Esophagus squamous epithelium (tissue), 5 donors: Measurements from ENCODE around the gene SHISA5. TPM values are rescaled to one million over a fixed set of nuclear protein-coding genes. Genes with fewer than 3 reads are reported as not detected.

Experiments
- DNase-seq: peaks from one replicate; lab custom pipeline; 2025; lab: John Stamatoyannopoulos, UW
- H3K27ac ChIP-seq, 4 donors: fragments of 200-600 bp; sonication (generic); one replicate each; pipeline ENCODE4 v1.5.1; 2016 to 2019; ENCODE audit warnings: mild to moderate bottlenecking in 1 of 4
- H3K27me3 ChIP-seq, 4 donors: fragments of 200-600 bp; sonication (generic); 1 replicate in 3 of 4; 2 replicates in 1 of 4; pipeline versions ENCODE4 v1.5.1 to v1.6.0; 2017 to 2021; ENCODE audit warnings: antibody characterized with exemption in 1 of 4
- H3K36me3 ChIP-seq, 3 donors: fragments of 200-600 bp; sonication (generic); one replicate each; pipeline ENCODE4 v1.5.1; 2016 to 2019
- H3K4me1 ChIP-seq, 3 donors: fragments of 200-600 bp; sonication (generic); one replicate each; pipeline ENCODE4 v1.5.1; 2017 to 2019
- H3K4me3 ChIP-seq, 4 donors: fragments of 200-600 bp; sonication (generic); 1 replicate in 3 of 4; 2 replicates in 1 of 4; pipeline ENCODE4 v1.5.1; 2016 to 2019; ENCODE audit warnings: mild to moderate bottlenecking in 2 of 4, moderate library complexity in 1 of 4
- H3K9me3 ChIP-seq, 3 donors: fragments of 200-600 bp; sonication (generic); one replicate each; pipeline ENCODE4 v1.5.1; 2016 to 2019
- POLR2A ChIP-seq, 4 donors: fragments of 450-650 bp; IDR thresholded peaks; one replicate each; pipeline ENCODE4 v1.6.1; 2017; ENCODE audit warnings: antibody characterized with exemption in 4 of 4, mild to moderate bottlenecking in 4 of 4, moderate library complexity in 3 of 4
- WGBS, 2 donors: methylation state at CpG; one replicate each; pipeline ENCODE4 v1.1.5; 2018; 5-methylcytosine and 5-hydroxymethylcytosine counted together
- intact Hi-C: fragments of 100-400 bp; cut with DNase I; formaldehyde crosslinking; loops from one replicate; pipeline ENCODE4 v1.15.0; 2022
- total RNA-seq, 4 donors: library from RNA; depleted of rRNA; stranded (reverse); fragments of >200 nt; gene quantifications; one replicate each; pipeline ENCODE4 v1.1.0, GENCODE V29; 2016
- TF ChIP-seq, protein P1 (sequence below), 6 experiments: fragments of 450-650 bp in 4 of 6; fragments of 200-600 bp in 2 of 6; sonication (generic) in 2 of 6; IDR thresholded peaks; one replicate each; pipeline ENCODE4 v1.5.1; 2016 to 2019; ENCODE audit warnings: antibody characterized with exemption in 6 of 6, mild to moderate bottlenecking in 4 of 6, moderate library complexity in 4 of 6
- donor health status: DM: yes; HTN: yes; CAD: no.

Gene SHISA5
- total RNA-seq, 4 donors from 2014 or later: 71.8 to 138 (median 115) TPM

GRCh38 chr3:48502728-48503168, 1.2 kb downstream of the SHISA5 start:
- H3K4me1 ChIP-seq: peaks cover 35 to 77% (median 56%) of the 10 kb centered on the region in 3 donors
- H3K27ac ChIP-seq: peak overlapping the region; percentile 95 to 99 (median 96)
- intact Hi-C loops: loop anchor here (5.0 kb wide), 1 partner anchor 35 kb away; a partner anchor contains a TSS
- no peak for TF ChIP-seq POLR2A (IDR thresholded peaks at IDR 0.05)
- H3K27me3 ChIP-seq: no peaks in the 10 kb centered on the region
- no peaks in the 10 kb centered on the region for H3K9me3 ChIP-seq
- no peak for DNase-seq
- peak overlapping the region; percentile 69 to 89 (median 73) for H3K4me3 ChIP-seq
- peaks cover 0 to 31% (median 10%) of the 10 kb centered on the region in 3 donors for H3K36me3 ChIP-seq
- WGBS, 2 donors: 10 to 80% methylated on average over 1 to 2 of the region's 6 CpGs

GRCh38 chr3:48502121-48502520, 1.9 kb downstream of the SHISA5 start:
- 32 to 38% methylated on average over 2 to 3 of the region's 5 CpGs for WGBS, 2 donors
- Histone ChIP-seq H3K27me3 (no peaks in the 10 kb centered on the region), H3K4me3 (peak overlapping the region in 2 of 4 donors; percentile 75 to 89), H3K27ac (peak overlapping the region; percentile 95 to 99 (median 96)), H3K9me3 (no peaks in the 10 kb centered on the region), H3K4me1 (peaks cover 35 to 71% (median 49%) of the 10 kb centered on the region in 3 donors), H3K36me3 (peaks cover 0 to 37% (median 10%) of the 10 kb centered on the region in 3 donors)
- TF ChIP-seq, protein P1, sequence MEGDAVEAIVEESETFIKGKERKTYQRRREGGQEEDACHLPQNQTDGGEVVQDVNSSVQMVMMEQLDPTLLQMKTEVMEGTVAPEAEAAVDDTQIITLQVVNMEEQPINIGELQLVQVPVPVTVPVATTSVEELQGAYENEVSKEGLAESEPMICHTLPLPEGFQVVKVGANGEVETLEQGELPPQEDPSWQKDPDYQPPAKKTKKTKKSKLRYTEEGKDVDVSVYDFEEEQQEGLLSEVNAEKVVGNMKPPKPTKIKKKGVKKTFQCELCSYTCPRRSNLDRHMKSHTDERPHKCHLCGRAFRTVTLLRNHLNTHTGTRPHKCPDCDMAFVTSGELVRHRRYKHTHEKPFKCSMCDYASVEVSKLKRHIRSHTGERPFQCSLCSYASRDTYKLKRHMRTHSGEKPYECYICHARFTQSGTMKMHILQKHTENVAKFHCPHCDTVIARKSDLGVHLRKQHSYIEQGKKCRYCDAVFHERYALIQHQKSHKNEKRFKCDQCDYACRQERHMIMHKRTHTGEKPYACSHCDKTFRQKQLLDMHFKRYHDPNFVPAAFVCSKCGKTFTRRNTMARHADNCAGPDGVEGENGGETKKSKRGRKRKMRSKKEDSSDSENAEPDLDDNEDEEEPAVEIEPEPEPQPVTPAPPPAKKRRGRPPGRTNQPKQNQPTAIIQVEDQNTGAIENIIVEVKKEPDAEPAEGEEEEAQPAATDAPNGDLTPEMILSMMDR (IDR thresholded peaks at IDR 0.05): no peak
- TF ChIP-seq POLR2A (IDR thresholded peaks at IDR 0.05): no peak
- intact Hi-C loops: loop anchor here (5.0 kb wide), 1 partner anchor 35 kb away; a partner anchor contains a TSS
- DNase-seq: no peak

DNA sequence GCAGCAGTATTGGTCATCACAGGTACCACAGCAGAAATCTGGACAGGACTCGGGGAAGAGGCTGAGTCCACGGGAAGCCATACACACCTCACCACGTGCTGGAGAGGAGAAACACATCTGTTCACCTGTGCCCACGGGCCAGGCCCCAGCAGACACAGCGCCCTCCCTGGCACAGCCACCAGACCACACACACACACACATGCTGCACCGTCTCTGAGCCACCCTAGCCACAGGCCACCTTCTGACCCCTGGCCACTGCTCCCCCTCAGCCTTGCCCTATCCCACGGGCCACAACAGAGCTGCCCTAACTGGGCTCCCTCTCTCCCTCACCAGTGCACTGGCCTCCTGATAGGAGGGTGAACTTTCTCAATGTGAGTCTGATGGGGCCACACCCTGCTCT, 2.8 kb downstream of the SHISA5 start:
- TF ChIP-seq, protein P1 (IDR thresholded peaks at IDR 0.05): no peak
- TF ChIP-seq POLR2A (IDR thresholded peaks at IDR 0.05): no peak
- peaks cover 0 to 47% (median 17%) of the 10 kb centered on the region in 3 donors for H3K36me3 ChIP-seq
- H3K4me3 ChIP-seq: peak overlapping the region in 1 of 4 donors; percentile 24
- H3K27me3 ChIP-seq: no peaks in the 10 kb centered on the region
- H3K9me3 ChIP-seq: no peaks in the 10 kb centered on the region
- intact Hi-C loops: loop anchor here (5.0 kb wide), 1 partner anchor 34 kb away; a partner anchor contains a TSS
- peak overlapping the region; percentile 72 to 99 (median 96) for H3K27ac ChIP-seq
- WGBS, 2 donors: 37 to 49% methylated on average over 5 to 6 of the region's 7 CpGs
- peaks cover 35 to 61% (median 40%) of the 10 kb centered on the region in 3 donors for H3K4me1 ChIP-seq
- DNase-seq: no peak

- TF ChIP-seq POLR2A (IDR thresholded peaks at IDR 0.05): no peak
- TF ChIP-seq, protein P1 (IDR thresholded peaks at IDR 0.05): no peak
- H3K4me3 ChIP-seq: peak overlapping the region in 1 of 4 donors; percentile 24
- intact Hi-C loops: loop anchor here (5.0 kb wide), 1 partner anchor 33 kb away; a partner anchor contains a TSS
- peak overlapping the region; percentile 72 to 99 (median 96) for H3K27ac ChIP-seq
- no peaks in the 10 kb centered on the region for H3K27me3 ChIP-seq
- no peak for DNase-seq
- no peaks in the 10 kb centered on the region for H3K9me3 ChIP-seq
- peaks cover 35 to 58% (median 36%) of the 10 kb centered on the region in 3 donors for H3K4me1 ChIP-seq
- H3K36me3 ChIP-seq: peaks cover 0 to 52% (median 22%) of the 10 kb centered on the region in 3 donors
- WGBS, 2 donors: 16 to 80% methylated on average over 1 to 5 of the region's 5 CpGs
Observed at GRCh38 chr3:48500656-48501055, 3.3 kb downstream of the SHISA5 start.

DNA sequence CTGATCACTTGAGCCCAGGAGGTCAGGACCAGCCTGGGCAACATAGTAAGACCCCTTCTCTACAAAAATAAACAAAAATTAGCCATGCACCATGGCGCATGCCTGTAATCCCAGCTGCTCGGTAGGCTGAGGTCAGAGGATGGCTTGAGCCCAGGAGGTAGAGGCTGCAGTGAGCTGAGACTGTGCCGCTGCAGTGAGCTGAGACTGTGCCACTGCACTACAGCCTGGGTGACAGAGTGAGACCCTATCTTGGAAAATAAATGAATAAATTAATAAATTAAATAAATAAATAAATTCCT, 10.8 kb downstream of the SHISA5 start:
- Histone ChIP-seq H3K27me3 (no peaks in the 10 kb centered on the region), H3K4me1 (peaks cover 11 to 41% (median 17%) of the 10 kb centered on the region in 3 donors), H3K36me3 (peaks cover 0 to 51% (median 21%) of the 10 kb centered on the region in 3 donors), H3K4me3 (no peak overlapping the region), H3K27ac (peak overlapping the region; percentile 64 to 88 (median 83)), H3K9me3 (no peaks in the 10 kb centered on the region)
- intact Hi-C loops: no loop called here
- no peak for DNase-seq
- WGBS, 2 donors: 44 to 48% methylated on average over 3 of the region's 3 CpGs
- TF ChIP-seq, protein P1 (IDR thresholded peaks at IDR 0.05): no peak
- TF ChIP-seq POLR2A (IDR thresholded peaks at IDR 0.05): no peak
